Astrocyte of the cerebellum (primary cell): ENCODE results near the gene ECI1.

Source experiments
- DNase-seq: peaks from one replicate; pipeline ENCODE4 v3.0.0-alpha.2; 2011; ENCODE audit warnings: low read depth
- H3K4me3 ChIP-seq: 2 replicates; pipeline ENCODE4 v1.5.1; 2011; ENCODE audit warnings: mild to moderate bottlenecking, low read depth, low read length, moderate library complexity
- CTCF ChIP-seq: IDR thresholded peaks from 2 replicates; pipeline ENCODE4 v1.5.1; 2012; ENCODE audit warnings: low read length, low read depth, moderate library complexity, mild to moderate bottlenecking; ENCODE audit errors: missing control alignments
- in situ Hi-C: cut with HindIII; loops from 2 replicates; pipeline ENCODE4 v1.10.0; 2017; ENCODE audit warnings: low sequenced_read_pairs

Gene ECI1

GRCh38 chr16:2210386-2211365, 40.7 kb downstream of the ECI1 start, which contains the start of gene BRICD5:
TSS of gene BRICD5 (minus strand) at chr16:2210863. CDS start at chr16:2210833, 30 bp downstream.
- no peak for TF ChIP-seq CTCF
- no peak within 1 kb of the TSS for H3K4me3 ChIP-seq
- in situ Hi-C loops: no loop called here
- DNase-seq: no peak

- DNase-seq: no peak
- no peak for TF ChIP-seq CTCF
- in situ Hi-C loops: no loop called here
- no peak overlapping the region for H3K4me3 ChIP-seq
Measured at GRCh38 chr16:2210009-2210332, 41.4 kb downstream of the ECI1 start.

GRCh38 chr16:2209258-2210008, 42.0 kb downstream of the ECI1 start:
- H3K4me3 ChIP-seq: no peak overlapping the region
- no peak for DNase-seq
- in situ Hi-C loops: no loop called here
- no peak for TF ChIP-seq CTCF

DNA sequence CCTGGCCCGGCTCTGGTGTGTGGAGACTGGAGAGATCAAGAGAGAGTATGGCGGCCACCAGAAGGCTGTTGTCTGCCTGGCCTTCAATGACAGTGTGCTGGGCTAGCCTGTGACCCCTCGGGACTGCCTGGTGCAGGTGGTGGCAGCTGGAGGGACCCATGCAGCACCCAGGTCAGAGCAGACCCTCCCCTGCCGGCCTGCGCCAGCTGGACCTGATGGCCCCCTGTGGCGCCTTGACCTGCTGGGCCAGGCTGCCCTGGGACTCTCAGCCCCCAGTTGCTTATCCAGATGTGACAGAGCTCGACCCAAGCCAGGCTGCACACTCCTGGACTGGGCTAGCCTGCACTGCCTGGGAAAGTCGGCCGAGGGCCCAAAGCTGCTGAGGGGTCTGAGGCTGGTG, 42.6 kb downstream of the ECI1 start:
- in situ Hi-C loops: no loop called here
- TF ChIP-seq CTCF: no peak
- no peak for DNase-seq
- H3K4me3 ChIP-seq: no peak overlapping the region

- no peak overlapping the region for H3K4me3 ChIP-seq
- in situ Hi-C loops: no loop called here
- no peak for TF ChIP-seq CTCF
- DNase-seq: no peak
Measured at GRCh38 chr16:2208308-2208707, 43.1 kb downstream of the ECI1 start.

- in situ Hi-C loops: no loop called here
- no peak overlapping the region for H3K4me3 ChIP-seq
- no peak for TF ChIP-seq CTCF
Measured at GRCh38 chr16:2207872-2208271, 43.5 kb downstream of the ECI1 start.

More at GRCh38 chr16:2207872-2208271, 43.5 kb downstream of the ECI1 start:
- DNase-seq: no peak
